Karpas-422 (cell line): ENCODE results near the gene TCF7. TPM values are rescaled to one million over a fixed set of nuclear protein-coding genes. Genes with fewer than 3 reads are reported as not detected.

Source experiments
- DNase-seq: peaks from one replicate; pipeline ENCODE4 v3.0.0-alpha.2; 2015
- H2AFZ ChIP-seq: fragments of 200-600 bp; sonication (generic); 2 replicates; pipeline ENCODE4 v1.6.1; 2014; ENCODE audit warnings: antibody characterized with exemption, low read length, mixed read lengths
- H3K27ac ChIP-seq: fragments of 200-600 bp; sonication (generic); 2 replicates; pipeline ENCODE4 v1.5.1; 2014; ENCODE audit warnings: mild to moderate bottlenecking, low read length, moderate library complexity
- H3K27me3 ChIP-seq: fragments of 200-600 bp; sonication (generic); 2 replicates; pipeline ENCODE4 v1.6.1; 2014; ENCODE audit warnings: low read length, mixed read lengths
- H3K36me3 ChIP-seq: fragments of 200-600 bp; sonication (generic); 2 replicates; pipeline ENCODE4 v1.6.1; 2014; ENCODE audit warnings: low read length, mixed read lengths; ENCODE audit not compliant: insufficient read depth
- H3K4me1 ChIP-seq: fragments of 200-600 bp; sonication (generic); 2 replicates; pipeline ENCODE4 v1.6.1; 2014; ENCODE audit warnings: mild to moderate bottlenecking, low read length, mixed read lengths
- H3K4me2 ChIP-seq: fragments of 200-600 bp; sonication (generic); 2 replicates; pipeline ENCODE4 v1.6.1; 2014; ENCODE audit warnings: low read length, low read depth, mild to moderate bottlenecking; ENCODE audit not compliant: poor library complexity, severe bottlenecking
- H3K4me3 ChIP-seq: fragments of 200-600 bp; sonication (generic); 2 replicates; pipeline ENCODE4 v1.5.1; 2014; ENCODE audit warnings: mild to moderate bottlenecking, antibody characterized with exemption, low read length, mixed read lengths
- H3K79me2 ChIP-seq: fragments of 200-600 bp; sonication (generic); 2 replicates; pipeline ENCODE4 v1.6.1; 2014; ENCODE audit warnings: mild to moderate bottlenecking, low read length, mixed read lengths
- H3K9ac ChIP-seq: fragments of 200-600 bp; sonication (generic); 2 replicates; pipeline ENCODE4 v1.6.0; 2014; ENCODE audit warnings: low read length
- H3K9me2 ChIP-seq: fragments of 200-600 bp; sonication (generic), shearing (Covaris generic); replicated peaks from 2 replicates; pipeline ENCODE4 v1.6.0; 2014; ENCODE audit warnings: mild to moderate bottlenecking, low read length, moderate library complexity; ENCODE audit not compliant: insufficient read depth
- H3K9me3 ChIP-seq: fragments of 300-700, 200-600 bp; sonication (generic); 2 replicates; pipeline ENCODE4 v1.6.1; 2014; ENCODE audit warnings: low read length, mixed read lengths
- H4K20me1 ChIP-seq: fragments of 200-600 bp; sonication (generic); 2 replicates; pipeline ENCODE4 v1.6.1; 2014; ENCODE audit warnings: mild to moderate bottlenecking, antibody characterized with exemption, low read length, low read depth; ENCODE audit not compliant: insufficient read depth
- small RNA-seq: library from RNA; depleted of rRNA; stranded (forward); fragments of <200 nt; gene quantifications from one replicate; pipeline ENCODE3, GENCODE V24; 2014
- total RNA-seq: library from RNA; depleted of rRNA; stranded (reverse); fragments of >200 nt; shearing (Covaris generic); gene quantifications from 2 replicates; pipeline ENCODE4 v1.2.3, GENCODE V29; 2014; ENCODE audit warnings: low replicate concordance; rRNA removed

The TCF7 gene
- total RNA-seq, 1 experiment from 2014 or later = not detected

DNA sequence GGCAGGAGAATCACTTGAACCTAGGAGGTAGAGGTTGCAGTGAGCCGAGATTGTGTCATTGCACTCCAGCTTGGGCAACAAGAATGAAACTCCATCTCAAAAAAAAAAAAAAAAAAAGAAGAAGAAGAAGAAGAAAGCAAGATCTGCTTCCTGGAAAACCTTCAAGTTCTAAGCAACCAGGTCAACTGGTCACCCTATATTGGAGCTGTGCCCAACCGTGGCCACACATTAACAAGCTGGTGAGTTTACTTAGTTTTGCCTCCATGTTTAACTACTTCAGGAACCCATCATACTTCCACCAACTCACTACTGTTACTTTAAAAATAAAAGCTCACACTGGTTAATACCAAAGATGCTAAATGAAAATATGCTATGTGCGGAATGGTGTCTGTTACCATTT, 74.5 kb downstream of the TCF7 start:
- H3K27ac ChIP-seq = no peak overlapping the region
- H3K27me3 ChIP-seq = no peaks in the 10 kb centered on the region
- no peaks in the 10 kb centered on the region for H3K4me1 ChIP-seq
- H3K9ac ChIP-seq = no peak overlapping the region
- no peaks in the 10 kb centered on the region for H3K9me3 ChIP-seq
- no peaks in the 10 kb centered on the region for H3K9me2 ChIP-seq
- no peaks in the 10 kb centered on the region for H3K79me2 ChIP-seq
- peaks cover 3% of the 10 kb centered on the region; the same call in 1 of the 2 replicates for H3K36me3 ChIP-seq
- no peak for DNase-seq
- no peak overlapping the region for H3K4me3 ChIP-seq
- no peak overlapping the region for H3K4me2 ChIP-seq
- H2AFZ ChIP-seq = no peak overlapping the region
- H4K20me1 ChIP-seq = peaks cover 6% of the 10 kb centered on the region

DNA sequence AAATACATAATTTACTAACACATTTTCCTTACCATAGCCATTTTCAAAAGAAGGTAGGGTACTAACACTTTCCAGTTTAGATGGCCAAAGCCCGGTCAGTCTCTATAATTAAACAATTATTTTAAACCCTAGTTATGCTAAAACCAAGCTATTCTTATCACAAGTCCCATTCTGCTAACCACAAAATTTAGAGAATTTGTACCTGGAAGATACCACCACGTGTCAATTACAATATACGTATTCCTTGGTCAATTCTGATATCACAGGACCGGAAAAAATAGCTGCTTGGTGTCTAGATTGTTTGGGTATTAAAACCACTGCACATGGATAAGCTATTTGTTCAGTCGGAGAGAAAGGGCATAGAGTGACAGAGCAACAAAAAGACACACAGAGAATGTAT, 81.2 kb downstream of the TCF7 start:
- no peaks in the 10 kb centered on the region for H3K4me1 ChIP-seq

More for the DNA sequence above, 81.2 kb downstream of the TCF7 start:
- Histone ChIP-seq H3K36me3 (peaks cover 49% of the 10 kb centered on the region), H3K9me3 (no peaks in the 10 kb centered on the region), H3K4me3 (no peak overlapping the region), H3K79me2 (peaks cover 20% of the 10 kb centered on the region), H3K27me3 (no peaks in the 10 kb centered on the region), H3K9me2 (no peaks in the 10 kb centered on the region), H4K20me1 (peaks cover 12% of the 10 kb centered on the region), H3K27ac (no peak overlapping the region), H3K9ac (no peak overlapping the region), H2AFZ (no peak overlapping the region), H3K4me2 (no peak overlapping the region)
- DNase-seq = no peak

Small RNAs within 50 kb of the gene (small RNA-seq; reads per million reads assigned to genes)
- not detected for gene AC008608.1

Other genes with a start within 250 kb of the TCF7 start
- gene C5orf15, start 146.1 kb upstream of the TCF7 start, total RNA-seq = 20.5 and 57.4 TPM in 2 replicates
- gene VDAC1, start 109.7 kb upstream of the TCF7 start, total RNA-seq = 218 and 303 TPM in 2 replicates
- 208 and 210 TPM in 2 replicates for gene SKP1, start 62.3 kb downstream of the TCF7 start, total RNA-seq
- gene PPP2CA, start 111.4 kb downstream of the TCF7 start, total RNA-seq = 72.2 and 88.7 TPM in 2 replicates